ENCODE results near the gene LIPG. TPM values are rescaled to one million over a fixed set of nuclear protein-coding genes. Genes with fewer than 3 reads are reported as not detected.

LIPG gene
- total RNA-seq, 1 donor from 2014 or later, result 0.59 TPM

DNA sequence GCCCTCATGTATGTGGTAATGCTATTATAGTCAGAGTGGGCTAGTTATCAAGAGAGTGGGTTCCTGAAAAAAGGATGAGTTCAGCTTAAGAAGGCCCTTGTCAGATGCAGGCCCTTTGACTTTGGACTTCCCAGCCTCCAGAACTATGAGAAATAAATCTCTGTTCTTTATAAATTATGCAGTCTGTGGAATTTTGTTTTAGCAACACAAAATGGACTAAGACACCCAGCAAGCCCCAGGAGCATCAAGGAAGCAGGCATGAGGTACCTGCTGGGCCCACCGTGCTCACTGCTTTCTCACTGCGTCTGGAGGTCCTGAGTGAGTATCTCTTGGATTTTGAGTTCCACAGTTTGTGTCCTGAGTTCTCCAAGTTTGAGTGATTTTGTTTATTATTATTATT is 35.9 kb upstream of the LIPG start:
- peaks cover 11% of the 10 kb centered on the region for H3K27me3 Mint-ChIP-seq (ENCODE audit: low read depth)
- intact Hi-C loops (cut with micrococcal nuclease), result no loop called here

DNA sequence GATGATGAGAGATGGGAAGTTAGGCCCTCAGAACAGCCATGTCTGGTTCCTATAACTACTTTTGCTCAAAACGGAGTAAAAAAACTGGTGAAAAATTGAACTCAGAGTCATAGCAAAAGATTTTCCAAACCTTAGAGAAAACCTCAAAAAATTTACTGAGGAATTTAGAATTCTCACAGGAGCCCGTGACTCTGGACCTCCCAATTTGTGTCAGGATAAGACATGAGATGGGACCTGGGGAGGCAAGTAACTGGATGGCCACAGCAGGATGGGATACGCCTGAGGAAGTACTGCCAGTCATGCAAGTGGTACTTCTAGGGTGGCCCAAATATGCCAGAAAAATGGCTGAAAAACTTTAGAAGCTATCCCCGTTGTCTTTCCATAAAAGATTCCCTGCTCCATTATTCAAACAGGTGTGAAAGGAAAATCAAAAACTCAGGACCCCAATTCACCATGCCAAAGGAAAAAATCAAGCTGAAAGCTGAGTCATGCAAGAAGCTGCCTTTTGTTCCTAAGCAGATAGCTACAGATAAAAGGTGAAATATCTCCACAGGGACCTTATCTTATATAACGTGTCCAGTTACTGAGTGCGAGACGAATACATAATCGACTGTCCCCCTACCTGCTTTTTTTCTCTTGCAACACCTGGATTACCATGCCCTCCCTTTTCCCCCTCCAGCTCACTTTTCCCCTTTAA is 34.1 kb upstream of the LIPG start:
- no peak for DNase-seq (ENCODE audit: low spot score)
- no peaks in the 10 kb centered on the region for H3K9me3 Mint-ChIP-seq
- H3K4me1 Mint-ChIP-seq (ENCODE audit: low read depth), result no peaks in the 10 kb centered on the region
- H3K27ac Mint-ChIP-seq, result no peak overlapping the region
- intact Hi-C loops (cut with micrococcal nuclease), result no loop called here
- H3K4me3 Mint-ChIP-seq (ENCODE audit: low read depth), result no peak overlapping the region
- H3K27me3 Mint-ChIP-seq (ENCODE audit: low read depth), result peaks cover 16% of the 10 kb centered on the region
- H3K36me3 Mint-ChIP-seq (ENCODE audit: low read depth), result no peaks in the 10 kb centered on the region

More for the DNA sequence above, 35.9 kb upstream of the LIPG start:
- Mint-ChIP-seq H3K27ac (no peak overlapping the region), H3K4me3 (ENCODE audit: low read depth) (no peak overlapping the region), H3K4me1 (ENCODE audit: low read depth) (no peaks in the 10 kb centered on the region), H3K9me3 (no peaks in the 10 kb centered on the region), H3K36me3 (ENCODE audit: low read depth) (no peaks in the 10 kb centered on the region)
- DNase-seq (ENCODE audit: low spot score), result no peak

GRCh38 chr18:49529596-49529995 is 32.3 kb upstream of the LIPG start:
- Mint-ChIP-seq H3K36me3 (ENCODE audit: low read depth) (no peaks in the 10 kb centered on the region), H3K27ac (no peak overlapping the region), H3K27me3 (ENCODE audit: low read depth) (peaks cover 15% of the 10 kb centered on the region), H3K4me3 (ENCODE audit: low read depth) (no peak overlapping the region), H3K4me1 (ENCODE audit: low read depth) (no peaks in the 10 kb centered on the region), H3K9me3 (no peaks in the 10 kb centered on the region)
- intact Hi-C loops (cut with micrococcal nuclease), result no loop called here
- DNase-seq (ENCODE audit: low spot score), result no peak

DNA sequence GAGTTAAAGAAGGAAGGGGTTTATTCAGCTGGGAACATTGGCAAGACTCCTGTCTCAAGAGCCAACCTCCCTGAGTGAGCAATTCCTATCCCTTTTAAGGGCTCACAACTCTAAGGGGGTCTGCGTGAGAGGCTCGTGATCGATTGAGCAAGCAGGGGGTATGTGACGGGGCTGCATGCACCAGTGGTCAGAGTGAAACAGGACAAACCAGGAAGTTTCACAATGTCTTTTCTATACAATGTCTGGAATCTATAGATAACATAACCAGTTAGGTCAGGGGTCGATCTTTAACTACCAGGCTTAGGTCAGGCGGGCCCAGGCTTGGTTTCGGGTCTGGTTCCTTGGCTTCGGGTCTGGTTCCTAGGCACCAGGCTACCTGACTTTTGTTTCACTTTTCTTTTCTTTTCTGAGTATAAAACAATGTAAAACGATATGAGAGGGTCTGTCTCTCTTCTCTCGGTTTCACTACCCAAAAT is 30.1 kb upstream of the LIPG start:
- no peaks in the 10 kb centered on the region for H3K36me3 Mint-ChIP-seq (ENCODE audit: low read depth)
- H3K4me3 Mint-ChIP-seq (ENCODE audit: low read depth), result no peak overlapping the region
- intact Hi-C loops (cut with micrococcal nuclease), result no loop called here
- peaks cover 22% of the 10 kb centered on the region for H3K27me3 Mint-ChIP-seq (ENCODE audit: low read depth)
- no peaks in the 10 kb centered on the region for H3K4me1 Mint-ChIP-seq (ENCODE audit: low read depth)
- no peaks in the 10 kb centered on the region for H3K9me3 Mint-ChIP-seq
- no peak for DNase-seq (ENCODE audit: low spot score)
- H3K27ac Mint-ChIP-seq, result no peak overlapping the region

- peaks cover 15% of the 10 kb centered on the region for H3K27me3 Mint-ChIP-seq (ENCODE audit: low read depth)
- H3K36me3 Mint-ChIP-seq (ENCODE audit: low read depth), result no peaks in the 10 kb centered on the region
- H3K9me3 Mint-ChIP-seq, result no peaks in the 10 kb centered on the region
- no peaks in the 10 kb centered on the region for H3K4me1 Mint-ChIP-seq (ENCODE audit: low read depth)
- H3K4me3 Mint-ChIP-seq (ENCODE audit: low read depth), result no peak overlapping the region
- DNase-seq (ENCODE audit: low spot score), result no peak
- intact Hi-C loops (cut with micrococcal nuclease), result no loop called here
- no peak overlapping the region for H3K27ac Mint-ChIP-seq
Observed at GRCh38 chr18:49534846-49535601, 26.8 kb upstream of the LIPG start.

DNA sequence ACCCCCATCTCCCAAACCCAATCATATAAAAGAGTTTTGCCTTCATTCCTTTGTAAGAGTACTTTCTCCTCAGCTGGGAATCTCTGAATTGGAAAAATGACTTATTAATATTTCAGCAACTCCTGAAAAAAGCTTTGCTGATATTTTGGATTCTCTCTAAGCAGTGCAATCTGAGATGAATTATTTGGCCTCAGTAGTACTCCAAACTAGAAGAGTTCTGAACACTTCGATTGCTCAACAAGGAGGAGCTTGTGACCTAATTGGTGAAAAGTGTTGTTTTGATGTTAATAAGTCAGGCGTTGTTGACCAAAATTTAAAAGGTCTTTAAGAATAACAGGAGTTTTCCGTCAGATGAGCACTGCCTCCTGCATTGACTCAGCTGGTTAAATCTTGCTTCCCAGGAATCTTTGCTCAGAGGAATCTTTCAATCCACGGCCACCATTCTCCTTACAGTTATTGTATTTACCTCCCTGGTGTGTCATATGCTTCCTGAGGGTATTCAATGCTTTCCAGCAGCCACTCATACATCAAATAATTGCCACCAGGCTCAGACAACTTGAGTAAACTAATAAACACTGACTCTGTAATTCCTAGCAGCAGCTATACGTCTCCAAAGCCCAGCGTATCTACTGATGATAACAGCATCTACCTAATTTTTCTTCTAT is 24.5 kb upstream of the LIPG start:
- intact Hi-C loops (cut with micrococcal nuclease), result no loop called here
- H3K27me3 Mint-ChIP-seq (ENCODE audit: low read depth), result peaks cover 13% of the 10 kb centered on the region
- no peak for DNase-seq (ENCODE audit: low spot score)
- no peak overlapping the region for H3K27ac Mint-ChIP-seq
- H3K4me3 Mint-ChIP-seq (ENCODE audit: low read depth), result no peak overlapping the region
- H3K4me1 Mint-ChIP-seq (ENCODE audit: low read depth), result no peaks in the 10 kb centered on the region
- no peaks in the 10 kb centered on the region for H3K36me3 Mint-ChIP-seq (ENCODE audit: low read depth)
- H3K9me3 Mint-ChIP-seq, result no peaks in the 10 kb centered on the region

DNA sequence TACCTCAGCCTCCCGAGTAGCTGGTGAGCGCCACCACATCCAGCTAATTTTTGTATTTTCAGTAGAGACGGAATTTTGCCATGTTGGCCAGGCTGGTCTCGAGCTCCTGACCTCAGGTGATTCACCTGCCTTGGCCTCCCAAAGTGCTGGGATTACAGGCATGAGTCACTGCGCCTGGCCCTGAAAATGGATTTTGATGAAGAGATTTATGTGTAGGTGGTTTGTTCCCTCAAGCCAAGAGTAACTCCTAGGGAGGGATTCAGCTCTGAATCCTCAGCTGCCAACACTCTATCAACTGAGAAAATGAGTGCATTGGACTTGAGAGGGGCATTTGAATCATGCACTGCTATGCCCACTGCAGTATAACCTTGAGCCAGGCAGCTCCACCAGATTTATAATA is 17.5 kb upstream of the LIPG start:
- Mint-ChIP-seq H3K9me3 (no peaks in the 10 kb centered on the region), H3K27me3 (ENCODE audit: low read depth) (peaks cover 7% of the 10 kb centered on the region)

GRCh38 chr18:49546278-49546677 is 15.6 kb upstream of the LIPG start:
- no peak overlapping the region for H3K4me3 Mint-ChIP-seq (ENCODE audit: low read depth)
- intact Hi-C loops (cut with micrococcal nuclease), result no loop called here
- no peaks in the 10 kb centered on the region for H3K4me1 Mint-ChIP-seq (ENCODE audit: low read depth)
- no peak for DNase-seq (ENCODE audit: low spot score)
- no peaks in the 10 kb centered on the region for H3K9me3 Mint-ChIP-seq
- H3K36me3 Mint-ChIP-seq (ENCODE audit: low read depth), result no peaks in the 10 kb centered on the region
- peaks cover 10% of the 10 kb centered on the region for H3K27me3 Mint-ChIP-seq (ENCODE audit: low read depth)
- H3K27ac Mint-ChIP-seq, result no peak overlapping the region

More for the DNA sequence above, 17.5 kb upstream of the LIPG start:
- no peak for DNase-seq (ENCODE audit: low spot score)
- intact Hi-C loops (cut with micrococcal nuclease), result no loop called here
- Mint-ChIP-seq H3K4me3 (ENCODE audit: low read depth) (no peak overlapping the region), H3K27ac (no peak overlapping the region), H3K4me1 (ENCODE audit: low read depth) (no peaks in the 10 kb centered on the region), H3K36me3 (ENCODE audit: low read depth) (no peaks in the 10 kb centered on the region)

DNA sequence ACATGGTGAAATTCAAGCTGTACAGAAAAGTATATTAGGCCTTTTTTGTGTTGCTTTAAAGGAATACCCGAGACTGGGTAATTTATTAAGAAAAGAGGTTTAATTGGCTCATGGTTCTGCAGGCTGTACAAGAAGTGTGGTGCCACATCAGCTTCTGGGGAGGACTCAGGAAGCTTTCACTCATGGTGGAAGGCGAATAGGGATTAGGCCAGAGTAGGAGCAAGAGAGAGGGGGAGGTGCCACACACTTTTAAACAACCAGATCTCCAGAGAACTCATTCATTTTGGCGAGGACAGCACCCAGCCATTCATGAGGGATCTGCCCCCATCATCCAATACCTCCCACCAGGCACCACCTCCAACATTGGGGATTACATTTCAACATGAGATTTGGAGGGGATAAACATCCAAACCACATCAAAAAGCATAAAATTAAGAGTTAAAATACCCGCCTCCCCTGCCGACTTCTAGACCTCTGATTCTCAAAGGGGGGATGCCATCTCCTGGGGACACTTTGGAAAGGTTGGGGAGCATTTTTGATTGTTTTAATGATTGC is 15.1 kb upstream of the LIPG start:
- intact Hi-C loops (cut with micrococcal nuclease), result no loop called here
- Mint-ChIP-seq H3K4me1 (ENCODE audit: low read depth) (no peaks in the 10 kb centered on the region), H3K27me3 (ENCODE audit: low read depth) (peaks cover 13% of the 10 kb centered on the region), H3K27ac (no peak overlapping the region), H3K36me3 (ENCODE audit: low read depth) (no peaks in the 10 kb centered on the region), H3K4me3 (ENCODE audit: low read depth) (no peak overlapping the region), H3K9me3 (no peaks in the 10 kb centered on the region)
- DNase-seq (ENCODE audit: low spot score), result no peak

DNA sequence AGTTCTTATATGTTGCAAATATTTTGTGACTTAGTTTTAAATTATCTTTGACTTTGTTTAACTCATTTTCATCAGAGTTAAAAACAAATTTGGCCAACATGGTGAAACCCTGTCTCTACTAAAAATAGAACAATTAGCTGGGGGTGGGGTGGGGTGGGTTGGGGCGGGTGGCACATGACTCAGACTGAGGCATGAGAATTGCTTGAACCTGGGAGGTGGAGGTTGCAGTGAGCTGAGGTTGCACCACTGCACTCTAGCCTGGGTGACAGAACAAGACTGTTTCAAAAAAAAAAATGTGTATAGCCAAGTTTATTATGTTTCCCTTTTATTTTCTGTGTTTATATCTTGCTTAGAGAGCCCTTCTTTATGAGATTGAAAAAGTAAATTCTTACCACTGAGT is 14.2 kb upstream of the LIPG start:
- H3K36me3 Mint-ChIP-seq (ENCODE audit: low read depth), result no peaks in the 10 kb centered on the region
- intact Hi-C loops (cut with micrococcal nuclease), result no loop called here
- no peak overlapping the region for H3K4me3 Mint-ChIP-seq (ENCODE audit: low read depth)
- peaks cover 17% of the 10 kb centered on the region for H3K27me3 Mint-ChIP-seq (ENCODE audit: low read depth)
- no peaks in the 10 kb centered on the region for H3K4me1 Mint-ChIP-seq (ENCODE audit: low read depth)
- H3K9me3 Mint-ChIP-seq, result no peaks in the 10 kb centered on the region
- no peak for DNase-seq (ENCODE audit: low spot score)
- no peak overlapping the region for H3K27ac Mint-ChIP-seq

- Mint-ChIP-seq H3K4me3 (ENCODE audit: low read depth) (no peak overlapping the region), H3K36me3 (ENCODE audit: low read depth) (no peaks in the 10 kb centered on the region), H3K9me3 (no peaks in the 10 kb centered on the region), H3K27ac (no peak overlapping the region), H3K27me3 (ENCODE audit: low read depth) (peaks cover 18% of the 10 kb centered on the region), H3K4me1 (ENCODE audit: low read depth) (no peaks in the 10 kb centered on the region)
- intact Hi-C loops (cut with micrococcal nuclease), result no loop called here
- no peak for DNase-seq (ENCODE audit: low spot score)
Observed at GRCh38 chr18:49548229-49548636, 13.6 kb upstream of the LIPG start.

DNA sequence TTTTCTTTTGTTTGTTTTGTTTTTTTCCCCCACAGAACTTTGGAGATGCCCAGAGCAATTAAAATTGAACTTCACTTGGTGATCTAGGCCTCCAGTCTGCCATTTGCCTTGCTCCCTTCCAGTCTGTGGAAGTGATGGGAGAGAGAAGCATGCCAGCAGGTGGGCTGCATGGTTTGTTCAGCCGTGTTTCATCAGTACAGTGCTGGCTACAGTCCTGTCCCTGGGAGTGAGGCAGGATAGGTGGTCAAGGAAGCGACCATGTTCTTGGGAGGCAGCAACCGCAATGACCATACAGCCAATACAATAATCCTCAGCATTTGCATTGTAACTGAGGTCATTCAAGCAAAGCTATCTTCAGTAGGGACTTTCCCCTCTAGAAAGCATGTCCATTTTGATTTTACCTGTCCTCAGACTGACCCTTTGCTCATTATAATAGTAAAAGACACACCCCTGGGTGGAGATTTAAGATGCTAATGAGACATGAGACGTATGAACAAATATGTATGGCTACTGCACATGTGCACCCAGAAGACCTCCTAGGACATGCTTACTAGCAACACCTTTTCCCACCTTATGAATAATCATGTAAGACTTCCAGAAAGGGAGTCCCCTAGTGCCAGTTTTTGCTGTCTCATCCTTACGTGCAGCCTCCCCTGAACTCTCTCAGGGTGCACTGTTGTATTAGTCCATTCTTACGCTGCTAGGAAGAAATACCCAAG is 11.1 kb upstream of the LIPG start:
- Mint-ChIP-seq H3K4me1 (ENCODE audit: low read depth) (no peaks in the 10 kb centered on the region), H3K27ac (no peak overlapping the region), H3K4me3 (ENCODE audit: low read depth) (no peak overlapping the region), H3K9me3 (no peaks in the 10 kb centered on the region), H3K36me3 (ENCODE audit: low read depth) (no peaks in the 10 kb centered on the region), H3K27me3 (ENCODE audit: low read depth) (peaks cover 28% of the 10 kb centered on the region)
- DNase-seq (ENCODE audit: low spot score), result no peak
- intact Hi-C loops (cut with micrococcal nuclease), result no loop called here
